ENCODE measurements around the gene CDH16. TPM values are rescaled to one million over a fixed set of nuclear protein-coding genes. Genes with fewer than 3 reads are reported as not detected.

Gene CDH16
- total and polyA plus RNA-seq, 2 of the 13 experiments (the other 11 are each of a cell fraction or from before 2014, with no cell fraction given), result 2.7 to 3.9 TPM

DNA sequence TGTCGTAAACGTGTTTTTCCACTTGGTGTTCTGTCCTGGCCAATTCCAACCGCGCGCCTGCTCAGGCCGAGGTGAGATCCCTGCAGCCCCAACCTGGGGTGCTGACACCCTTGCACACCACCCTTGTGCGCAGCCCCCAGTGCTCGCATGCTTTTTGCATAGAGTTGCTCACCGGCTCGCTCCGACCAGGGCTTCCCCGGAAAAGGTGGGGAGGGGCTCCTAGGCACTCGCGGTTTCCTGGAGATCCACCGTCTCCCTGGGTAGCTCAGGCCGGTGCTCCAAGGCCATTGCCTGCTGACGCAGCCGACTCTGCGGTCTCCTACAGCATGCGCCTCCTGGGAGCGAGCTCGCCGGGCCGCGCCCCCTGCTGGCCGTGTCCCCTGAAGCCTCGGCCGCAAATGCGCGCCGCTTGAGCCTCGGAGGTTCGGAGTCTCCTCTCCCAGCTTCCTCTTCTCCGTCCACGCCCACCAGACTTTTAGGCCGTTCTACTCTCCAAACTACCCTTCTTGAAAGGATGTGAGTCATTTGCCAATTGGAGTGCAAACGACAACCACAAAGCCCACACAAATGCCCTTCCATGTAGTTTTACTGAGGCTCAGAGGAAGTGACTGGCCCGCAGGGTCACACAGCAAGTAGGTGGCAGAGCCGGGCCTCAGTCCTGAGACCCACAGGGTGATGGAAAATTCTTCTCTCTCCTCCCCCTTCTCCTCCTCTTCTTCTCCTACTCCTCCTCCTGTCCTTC is 45.6 kb downstream of the CDH16 start:
- Histone ChIP-seq H3K36me3 (replicated peaks in 1 of 2; ENCODE audit: control insufficient read depth in 1 of 2, insufficient read depth in 2 of 2, low read length in 2 of 2) (no peaks in the 10 kb centered on the region), H3K79me2 (ENCODE audit: insufficient read depth, low read length) (no peaks in the 10 kb centered on the region), H3K4me2 (ENCODE audit: low read depth, low read length) (peak overlapping the region; percentile 94), H3K9me3 (ENCODE audit: low read length) (no peaks in the 10 kb centered on the region), H3K4me1 (ENCODE audit: insufficient read depth, low read length) (peaks cover 35% of the 10 kb centered on the region), H4K20me1 (ENCODE audit: insufficient read depth, low read length) (no peaks in the 10 kb centered on the region), H3K9ac (ENCODE audit: insufficient read depth, low read depth, low read length) (no peak overlapping the region), H3K27me3 (ENCODE audit: control insufficient read depth in 1 of 2, insufficient read depth in 2 of 2, low read length in 2 of 2) (peaks cover 0 to 8% of the 10 kb centered on the region in 2 experiments; a peak in 2 of 5 replicates), H2AFZ (ENCODE audit: low read length) (peak overlapping the region; percentile 78), H3K4me3 (replicated peaks in 1 of 3; ENCODE audit: insufficient read depth in 1 of 3, low read depth in 2 of 3, low read length in 3 of 3) (peak overlapping the region; percentile 18 to 66 (median 41)), H3K27ac (ENCODE audit: extremely low read length, insufficient read depth, low read length) (no peak overlapping the region)
- intact Hi-C loops (cut with micrococcal nuclease; ENCODE audit: unreplicated experiment), result loop anchor here (1.0 to 5.0 kb wide), 3 partner anchors 145 to 265 kb away; no protein-coding TSS in a partner anchor
- WGBS (ENCODE audit: low lambda C conversion rate), result 17% methylated on average over 22 of the region's 39 CpGs
- CTCF ChIA-PET (ENCODE audit: low intra/inter-chr PET ratio, low total read pairs), result interaction anchor here (1.0 kb wide), 1 partner anchor 42 kb away, joined by 4 read pairs; no protein-coding TSS in a partner anchor
- POLR2A ChIA-PET, result interaction anchor here (0.7 to 1.7 kb wide), 4 partner anchors 33 to 321 kb away, joined by 3 to 13 read pairs (median 4); partner anchors contain the start of genes CKLF, DYNC1LI2 and NAE1
- in situ Hi-C loops (cut with HindIII; ENCODE audit: extremely low pct_ligation_motif_present, low pct_unique_long_range_greater_than_20kb), result loop anchor here (25.0 kb wide), 1 partner anchor 461 kb away; no protein-coding TSS in a partner anchor
- peak; percentile 92 for ATAC-seq
- peak; percentile 77 for DNase-seq (ENCODE audit: low spot score)
- FAIRE-seq, result peak; percentile 88
- no TSS peak for BruUV-seq (replicated peaks)
- TF ChIP-seq REXO4 (CRISPR knock-in tag; IDR thresholded peaks at IDR 0.05; ENCODE audit: borderline replicate concordance) (0 out of 2 replicates have a peak, but pooled peaks have one; percentile 48), HNF4G (IDR thresholded peaks at IDR 0.05; ENCODE audit: borderline replicate concordance, low read depth, low read length) (no peak), HNF4G (CRISPR knock-in tag; IDR thresholded peaks at IDR 0.05; ENCODE audit: borderline replicate concordance, low read depth) (0 out of 2 replicates have a peak, but pooled peaks have one; percentile 27), ADNP (CRISPR knock-in tag; IDR thresholded peaks at IDR 0.05) (peak; percentile 80; the same call in 1 of the 2 replicates), TARDBP (CRISPR knock-in tag; IDR thresholded peaks at IDR 0.05) (peak; percentile 93), POGZ (CRISPR knock-in tag; IDR thresholded peaks at IDR 0.05) (peak; percentile 79), KLF15 (CRISPR knock-in tag; IDR thresholded peaks at IDR 0.05; ENCODE audit: borderline replicate concordance) (no peak; the same call in 1 of the 2 replicates), ZNF547 (CRISPR knock-in tag; IDR thresholded peaks at IDR 0.05) (no peak), ZNF33A (CRISPR knock-in tag; IDR thresholded peaks at IDR 0.05; ENCODE audit: borderline replicate concordance) (no peak), ZNF891 (CRISPR knock-in tag; IDR thresholded peaks at IDR 0.05) (peak; percentile 94), NCOA2 (CRISPR knock-in tag; IDR thresholded peaks at IDR 0.05) (peak; percentile 31; the same call in 1 of the 2 replicates), ZNF564 (CRISPR knock-in tag; IDR thresholded peaks at IDR 0.05) (peak; percentile 78; the same call in 1 of the 2 replicates), CBFB (CRISPR knock-in tag; IDR thresholded peaks at IDR 0.05) (peak; percentile 78), ZC3H4 (CRISPR knock-in tag; IDR thresholded peaks at IDR 0.05; ENCODE audit: borderline replicate concordance) (no peak), ARNTL (CRISPR knock-in tag; IDR thresholded peaks at IDR 0.05) (no peak), ZNF780A (CRISPR knock-in tag; IDR thresholded peaks at IDR 0.05) (peak; percentile 50; the same call in 1 of the 2 replicates)
- TF ChIP-seq, protein P1, sequence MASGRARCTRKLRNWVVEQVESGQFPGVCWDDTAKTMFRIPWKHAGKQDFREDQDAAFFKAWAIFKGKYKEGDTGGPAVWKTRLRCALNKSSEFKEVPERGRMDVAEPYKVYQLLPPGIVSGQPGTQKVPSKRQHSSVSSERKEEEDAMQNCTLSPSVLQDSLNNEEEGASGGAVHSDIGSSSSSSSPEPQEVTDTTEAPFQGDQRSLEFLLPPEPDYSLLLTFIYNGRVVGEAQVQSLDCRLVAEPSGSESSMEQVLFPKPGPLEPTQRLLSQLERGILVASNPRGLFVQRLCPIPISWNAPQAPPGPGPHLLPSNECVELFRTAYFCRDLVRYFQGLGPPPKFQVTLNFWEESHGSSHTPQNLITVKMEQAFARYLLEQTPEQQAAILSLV (CRISPR knock-in tag; IDR thresholded peaks at IDR 0.05; ENCODE audit: borderline replicate concordance), result peak; percentile 82
- TF ChIP-seq, protein P2, sequence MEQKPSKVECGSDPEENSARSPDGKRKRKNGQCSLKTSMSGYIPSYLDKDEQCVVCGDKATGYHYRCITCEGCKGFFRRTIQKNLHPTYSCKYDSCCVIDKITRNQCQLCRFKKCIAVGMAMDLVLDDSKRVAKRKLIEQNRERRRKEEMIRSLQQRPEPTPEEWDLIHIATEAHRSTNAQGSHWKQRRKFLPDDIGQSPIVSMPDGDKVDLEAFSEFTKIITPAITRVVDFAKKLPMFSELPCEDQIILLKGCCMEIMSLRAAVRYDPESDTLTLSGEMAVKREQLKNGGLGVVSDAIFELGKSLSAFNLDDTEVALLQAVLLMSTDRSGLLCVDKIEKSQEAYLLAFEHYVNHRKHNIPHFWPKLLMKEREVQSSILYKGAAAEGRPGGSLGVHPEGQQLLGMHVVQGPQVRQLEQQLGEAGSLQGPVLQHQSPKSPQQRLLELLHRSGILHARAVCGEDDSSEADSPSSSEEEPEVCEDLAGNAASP (CRISPR knock-in tag; IDR thresholded peaks at IDR 0.05; ENCODE audit: borderline replicate concordance), result peak; percentile 72; the same call in 1 of the 2 replicates
- TF ChIP-seq, protein P3, sequence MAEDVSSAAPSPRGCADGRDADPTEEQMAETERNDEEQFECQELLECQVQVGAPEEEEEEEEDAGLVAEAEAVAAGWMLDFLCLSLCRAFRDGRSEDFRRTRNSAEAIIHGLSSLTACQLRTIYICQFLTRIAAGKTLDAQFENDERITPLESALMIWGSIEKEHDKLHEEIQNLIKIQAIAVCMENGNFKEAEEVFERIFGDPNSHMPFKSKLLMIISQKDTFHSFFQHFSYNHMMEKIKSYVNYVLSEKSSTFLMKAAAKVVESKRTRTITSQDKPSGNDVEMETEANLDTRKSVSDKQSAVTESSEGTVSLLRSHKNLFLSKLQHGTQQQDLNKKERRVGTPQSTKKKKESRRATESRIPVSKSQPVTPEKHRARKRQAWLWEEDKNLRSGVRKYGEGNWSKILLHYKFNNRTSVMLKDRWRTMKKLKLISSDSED (CRISPR knock-in tag; IDR thresholded peaks at IDR 0.05), result no peak
- TF ChIP-seq, protein P4, sequence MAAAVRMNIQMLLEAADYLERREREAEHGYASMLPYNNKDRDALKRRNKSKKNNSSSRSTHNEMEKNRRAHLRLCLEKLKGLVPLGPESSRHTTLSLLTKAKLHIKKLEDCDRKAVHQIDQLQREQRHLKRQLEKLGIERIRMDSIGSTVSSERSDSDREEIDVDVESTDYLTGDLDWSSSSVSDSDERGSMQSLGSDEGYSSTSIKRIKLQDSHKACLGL (CRISPR knock-in tag; IDR thresholded peaks at IDR 0.05), result peak; percentile 81

Data from HepG2 (cell line).